ENCODE results near the gene SERINC5.

Gene SERINC5

DNA sequence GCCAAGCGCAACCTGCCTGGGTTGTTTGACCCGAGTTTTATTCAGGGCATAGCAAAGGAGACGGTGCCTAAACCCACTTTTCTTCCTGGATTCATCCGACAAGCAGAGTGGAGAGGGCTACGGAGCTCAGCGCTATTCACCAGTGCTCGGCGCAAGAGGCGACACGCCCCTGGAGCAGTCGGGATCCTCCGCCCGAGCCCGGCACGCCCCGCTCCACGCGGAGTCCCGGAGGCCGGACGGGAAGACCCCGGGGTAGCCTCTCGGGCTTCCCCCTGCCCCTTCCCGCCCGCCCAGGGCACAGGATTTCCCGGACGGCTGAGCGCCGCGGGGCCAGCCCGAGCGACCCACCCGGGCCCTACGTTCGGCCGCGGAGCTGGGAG, 427 bp downstream of the SERINC5 start:
- peak in 1 of 3 donors; percentile 50 for DNase-seq (ENCODE audit: low read depth in 2 of 3, low spot score in 1 of 3)

- no peak for DNase-seq (ENCODE audit: low read depth in 2 of 3, low spot score in 1 of 3)
These were observed 949 bp downstream of the SERINC5 start for GRCh38 chr5:80254767-80255430.

- no peak for DNase-seq (ENCODE audit: low read depth in 2 of 3, low spot score in 1 of 3)
These were observed 4.2 kb downstream of the SERINC5 start for GRCh38 chr5:80251636-80252035.

GRCh38 chr5:80250801-80251200, 5.0 kb downstream of the SERINC5 start:
- no peak for DNase-seq (ENCODE audit: low read depth in 2 of 3, low spot score in 1 of 3)

GRCh38 chr5:80249901-80250300, 5.9 kb downstream of the SERINC5 start:
- no peak for DNase-seq (ENCODE audit: low read depth in 2 of 3, low spot score in 1 of 3)

- no peak for DNase-seq (ENCODE audit: low read depth in 2 of 3, low spot score in 1 of 3)
These were observed 7.5 kb downstream of the SERINC5 start for GRCh38 chr5:80248378-80248777.

DNA sequence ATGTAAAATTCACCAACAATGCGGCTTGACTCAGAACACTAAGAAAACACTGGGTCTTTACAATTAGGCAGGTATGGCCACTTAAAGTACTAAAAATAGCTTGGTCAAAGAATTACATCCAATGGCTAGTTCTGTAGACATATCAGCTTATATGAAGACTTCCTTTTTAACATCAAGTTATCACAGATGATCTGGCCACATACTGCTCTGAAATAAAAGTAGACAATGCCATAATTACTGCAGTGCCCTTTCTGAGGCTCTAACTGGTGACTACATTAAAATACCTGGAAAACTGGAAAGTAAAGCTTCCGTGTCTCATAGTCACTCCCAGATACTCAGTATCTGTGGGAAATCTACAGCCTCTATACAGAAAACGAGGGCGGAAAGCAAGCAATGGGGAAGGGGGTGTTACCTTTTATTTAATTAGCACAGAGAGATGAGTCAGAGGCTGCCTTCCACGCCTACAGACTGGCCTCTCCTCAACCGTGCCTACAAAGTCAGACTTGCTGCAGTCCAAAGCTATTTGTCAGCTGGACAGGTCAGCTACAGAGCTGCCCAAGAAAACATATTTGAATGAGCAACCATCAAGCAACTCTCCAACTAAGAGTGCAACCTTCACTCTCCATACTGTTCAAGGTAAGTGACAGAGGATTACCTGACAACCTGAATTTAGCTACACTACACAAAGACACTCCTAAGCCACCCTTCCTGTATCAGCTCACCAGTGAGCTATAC, 8.7 kb downstream of the SERINC5 start:
- DNase-seq (ENCODE audit: low read depth in 2 of 3, low spot score in 1 of 3): no peak

- DNase-seq (ENCODE audit: low read depth in 2 of 3, low spot score in 1 of 3): no peak
These were observed 9.7 kb downstream of the SERINC5 start for GRCh38 chr5:80246001-80246758.

DNA sequence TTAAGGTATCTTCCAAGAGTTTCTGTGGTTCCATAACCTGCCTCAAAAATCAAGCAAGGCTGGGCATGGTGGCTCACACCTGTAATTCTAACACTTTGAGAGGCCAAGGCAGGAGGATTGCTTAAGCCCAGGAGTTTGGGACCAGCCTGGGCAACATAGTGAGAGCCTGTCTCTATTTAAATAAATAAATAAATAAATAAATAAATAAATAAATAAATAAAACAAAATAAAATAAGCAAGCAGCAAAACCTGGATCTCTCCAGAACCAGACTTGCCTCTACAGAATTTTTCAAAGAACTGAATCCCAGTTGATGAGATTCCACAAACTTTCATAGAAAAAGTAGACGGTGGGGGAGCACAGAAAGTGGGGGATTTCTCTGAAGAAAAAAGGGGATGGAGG, 12.3 kb downstream of the SERINC5 start:
- no peak for DNase-seq (ENCODE audit: low read depth in 2 of 3, low spot score in 1 of 3)

DNA sequence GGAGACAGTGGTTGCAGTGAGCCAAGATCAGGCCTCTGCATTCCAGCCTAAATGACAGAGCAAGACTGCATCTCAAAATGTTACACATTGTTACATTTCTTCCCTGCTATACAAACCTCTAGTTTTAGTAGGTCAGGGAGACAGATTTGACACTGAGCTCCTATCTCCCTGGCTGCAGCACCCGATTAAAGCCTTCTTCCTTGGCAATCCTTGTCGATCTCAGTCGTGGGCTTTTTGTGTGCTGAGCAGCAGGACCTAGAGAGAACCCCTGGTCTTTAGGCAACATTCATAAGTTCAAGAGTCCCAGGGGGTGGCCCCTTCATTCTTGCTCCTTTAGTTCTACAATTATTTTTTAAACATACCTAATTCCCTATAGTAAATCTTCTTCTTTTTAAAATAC, 13.0 kb downstream of the SERINC5 start:
- DNase-seq (ENCODE audit: low read depth in 2 of 3, low spot score in 1 of 3): no peak

DNA sequence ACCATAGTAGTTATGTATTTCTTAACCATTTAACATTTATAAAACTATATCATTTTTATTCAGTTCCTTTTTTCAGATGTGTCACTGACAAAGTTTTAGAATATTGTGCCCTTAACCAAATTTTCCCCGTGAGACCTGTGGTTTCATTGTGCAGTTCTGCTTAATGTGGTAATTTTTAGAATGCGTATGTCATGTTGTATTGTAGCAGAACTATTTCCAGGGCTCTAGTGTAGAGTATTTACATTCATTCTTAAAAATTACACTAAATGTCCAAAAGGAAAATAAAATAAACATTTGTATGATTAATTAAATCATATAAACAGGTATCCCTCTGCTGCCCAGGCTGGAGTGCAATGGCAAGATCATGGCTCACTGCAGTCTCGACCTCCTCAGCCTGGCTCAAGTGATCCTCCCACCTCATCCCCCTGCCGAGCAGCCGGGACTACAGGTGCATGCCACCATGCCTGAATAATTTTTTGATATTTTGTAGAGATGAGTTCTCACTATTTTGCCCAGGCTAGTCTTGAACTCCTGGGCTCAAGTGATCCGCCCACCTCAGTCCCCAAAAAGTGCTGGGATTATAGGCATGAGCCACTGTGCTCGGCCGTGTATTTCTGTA, 15.4 kb downstream of the SERINC5 start:
- DNase-seq (ENCODE audit: low read depth in 2 of 3, low spot score in 1 of 3): no peak

DNA sequence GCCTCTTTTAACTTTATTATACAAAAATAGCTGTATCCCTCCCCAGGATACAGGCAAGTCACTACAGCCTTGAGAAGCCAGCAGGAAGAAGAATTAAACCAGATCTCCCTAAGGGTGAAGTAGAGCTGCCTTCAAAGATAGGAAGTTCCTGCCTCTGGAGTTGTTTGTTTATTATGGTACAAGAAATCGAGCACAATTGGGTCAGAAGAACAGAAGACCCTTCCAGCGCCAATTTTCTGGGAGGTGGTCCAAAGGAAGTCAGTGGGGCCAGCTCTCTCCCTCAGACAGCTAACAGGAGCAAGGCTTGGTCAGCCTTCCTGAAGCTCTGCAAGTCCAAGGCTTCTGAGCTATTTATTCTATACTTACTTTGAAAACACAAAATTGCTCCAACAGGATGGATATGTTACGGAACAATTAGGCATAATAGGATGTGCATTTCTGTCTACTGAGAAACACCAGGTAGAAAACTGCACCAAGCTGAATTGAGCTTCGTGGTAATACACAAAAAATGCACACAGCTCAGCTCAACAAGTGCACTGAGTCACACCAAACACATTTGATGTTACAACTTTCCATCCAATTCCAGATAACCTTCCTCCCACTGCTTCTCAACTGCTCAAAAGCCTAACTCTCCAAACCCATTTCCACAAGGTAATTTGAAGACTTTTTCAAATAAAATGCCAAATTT, 16.0 kb downstream of the SERINC5 start:
- no peak for DNase-seq (ENCODE audit: low read depth in 2 of 3, low spot score in 1 of 3)

- no peak for DNase-seq (ENCODE audit: low read depth in 2 of 3, low spot score in 1 of 3)
These were observed 16.8 kb downstream of the SERINC5 start for GRCh38 chr5:80238778-80239679.

DNA sequence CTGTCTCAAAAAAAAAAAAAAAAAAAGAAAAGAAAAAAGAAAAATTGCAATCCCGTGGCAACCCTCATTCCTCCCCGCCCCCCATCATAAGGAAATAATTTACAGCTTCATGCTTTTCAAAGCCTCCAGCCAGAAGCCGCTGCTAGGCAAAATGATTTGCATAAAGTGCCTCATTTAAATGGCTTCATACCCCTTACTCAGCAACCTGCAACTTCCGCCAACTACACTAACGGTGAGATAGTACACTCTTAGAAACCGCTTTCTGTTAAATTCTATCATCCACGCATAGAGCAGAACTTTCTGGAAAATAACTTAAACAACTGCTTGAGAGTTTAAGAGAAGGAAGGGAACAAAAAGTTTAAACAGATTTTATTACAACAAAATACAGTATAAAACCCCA, 17.8 kb downstream of the SERINC5 start:
- no peak for DNase-seq (ENCODE audit: low read depth in 2 of 3, low spot score in 1 of 3)

- DNase-seq (ENCODE audit: low read depth in 2 of 3, low spot score in 1 of 3): no peak
These were observed 18.6 kb downstream of the SERINC5 start for GRCh38 chr5:80237243-80237642.

GRCh38 chr5:80234116-80234948, 21.5 kb downstream of the SERINC5 start:
- no peak for DNase-seq (ENCODE audit: low read depth in 2 of 3, low spot score in 1 of 3)

- no peak for DNase-seq (ENCODE audit: low read depth in 2 of 3, low spot score in 1 of 3)
These were observed 24.2 kb downstream of the SERINC5 start for GRCh38 chr5:80231693-80232092.

DNA sequence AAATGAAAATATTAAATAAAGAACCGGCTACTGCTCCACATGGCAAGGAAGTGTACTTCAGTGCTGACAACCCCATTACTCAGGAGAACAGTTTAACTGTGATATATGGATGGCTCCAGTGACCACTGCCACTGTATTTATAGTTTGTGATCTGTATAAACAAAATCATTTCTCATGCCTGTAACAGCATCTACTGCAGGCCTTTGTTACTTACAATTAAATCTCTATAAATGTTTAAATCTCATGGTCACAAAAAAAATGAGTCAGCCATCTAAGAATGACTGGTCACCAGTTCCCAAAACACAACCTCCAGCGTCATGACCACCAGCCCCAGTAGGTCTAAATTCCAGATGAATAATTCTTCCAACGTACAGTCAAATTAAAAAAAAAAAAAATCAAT, 24.6 kb downstream of the SERINC5 start:
- no peak for DNase-seq (ENCODE audit: low read depth in 2 of 3, low spot score in 1 of 3)

- no peak for DNase-seq (ENCODE audit: low read depth in 2 of 3, low spot score in 1 of 3)
These were observed 25.4 kb downstream of the SERINC5 start for GRCh38 chr5:80230269-80230992.

Data from stimulated activated CD4-positive, alpha-beta T cell treated with anti-CD3 and anti-CD28 coated beads, Interleukin-12 subunit alpha, Interleukin-12 subunit beta, amount 100 ng/mL, for 48 hours (primary cell).